T1000 (cell line): ENCODE data around the gene GRM3.
"Not testable (repeated sequence)": the region's sequence is repeated elsewhere in the genome, so short reads cannot be mapped to it uniquely, and the experiment has no call there.

Experiments
- DNase-seq: peaks from one replicate; lab custom pipeline; 2025; ENCODE audit warnings: mixed read lengths; lab: John Stamatoyannopoulos, UW

The GRM3 gene

GRCh38 chr7:86643561-86644281 lies at the start of gene GRM3:
GRM3 (plus strand) TSS chr7:86643909; CDS start chr7:86765146, 121,237 bp downstream.
- no peak for DNase-seq

DNA sequence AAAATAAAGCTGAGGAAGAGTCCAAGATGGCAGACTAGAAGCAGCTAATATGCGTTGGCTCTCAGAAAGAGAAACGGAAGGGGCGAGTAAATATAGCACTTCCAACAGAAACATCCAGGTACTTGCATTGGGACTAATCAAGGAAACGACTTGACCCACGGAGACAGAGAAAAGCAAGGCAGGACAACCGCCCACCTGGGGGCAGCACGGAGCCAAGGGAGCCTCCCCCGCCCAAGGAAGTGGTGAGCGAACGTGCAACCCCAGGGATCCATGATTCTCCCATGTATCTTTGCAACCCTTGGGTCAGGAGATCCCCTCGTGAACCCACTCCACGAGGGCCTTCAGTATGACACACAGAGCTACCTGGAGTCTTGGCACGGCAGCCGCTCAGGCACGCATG lies 45.4 kb upstream of the GRM3 start:
- no peak for DNase-seq

GRCh38 chr7:86598721-86599120 lies 45.0 kb upstream of the GRM3 start:
- DNase-seq: no peak

DNA sequence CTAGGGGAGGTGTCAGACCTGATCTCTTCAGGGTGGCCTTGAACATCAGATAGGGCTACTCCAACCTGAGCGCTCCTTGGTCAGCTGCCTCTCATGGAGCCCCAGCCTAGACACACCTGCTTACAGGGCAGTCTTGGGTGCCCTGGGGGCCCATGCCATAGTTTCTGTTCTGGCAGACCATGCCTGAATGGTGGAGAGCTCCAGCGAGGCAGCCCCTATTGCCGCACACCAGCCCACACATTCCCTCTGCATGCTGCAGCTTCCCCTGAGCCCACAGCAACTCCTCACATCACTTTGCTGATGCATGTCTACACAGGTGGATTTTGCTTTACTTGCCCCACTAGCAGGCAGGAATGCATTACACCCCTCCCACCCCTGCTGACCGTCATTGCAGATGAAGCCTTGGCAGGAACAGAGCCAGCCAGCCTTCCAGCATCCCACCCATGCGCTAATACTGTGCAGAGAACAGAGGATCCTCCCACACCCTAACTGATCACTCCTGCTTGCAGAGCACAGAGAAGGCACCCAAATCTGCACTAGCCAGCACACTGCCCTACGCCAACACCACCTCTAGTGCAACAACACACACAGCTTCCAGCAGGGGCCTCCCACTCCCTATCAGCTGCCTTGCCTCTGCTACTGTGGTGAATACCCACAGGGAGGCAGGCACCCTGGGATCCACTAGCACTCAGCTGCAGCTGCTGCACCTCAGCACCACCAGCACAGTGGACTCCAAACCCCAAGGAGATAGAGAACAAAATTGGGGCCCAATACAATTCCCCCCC lies 43.0 kb upstream of the GRM3 start:
- DNase-seq: no peak

DNA sequence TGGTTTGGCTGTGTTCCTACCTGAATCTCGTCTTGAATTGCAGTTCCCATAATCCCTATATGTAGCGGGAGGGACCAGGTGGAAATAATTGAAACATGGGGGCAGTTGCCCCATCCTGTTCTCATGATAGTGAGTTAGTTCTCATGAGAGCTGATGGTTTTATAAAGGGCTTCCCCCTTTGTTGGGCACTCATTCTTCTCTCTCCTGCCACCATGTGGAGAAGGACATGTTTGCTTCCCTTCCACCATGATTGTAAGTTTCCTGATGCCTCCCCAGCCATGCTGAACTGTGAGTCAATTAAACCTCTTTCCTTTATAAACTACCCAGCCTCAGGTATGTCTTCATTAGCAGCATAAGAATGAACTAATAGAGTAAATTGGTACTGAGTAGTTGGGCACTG lies 28.0 kb upstream of the GRM3 start:
- not testable (repeated sequence) for DNase-seq

- no peak for DNase-seq
Observed at GRCh38 chr7:86644282-86645224, 844 bp downstream of the GRM3 start.

GRCh38 chr7:86645225-86645608 lies 1.5 kb downstream of the GRM3 start:
- DNase-seq: no peak

DNA sequence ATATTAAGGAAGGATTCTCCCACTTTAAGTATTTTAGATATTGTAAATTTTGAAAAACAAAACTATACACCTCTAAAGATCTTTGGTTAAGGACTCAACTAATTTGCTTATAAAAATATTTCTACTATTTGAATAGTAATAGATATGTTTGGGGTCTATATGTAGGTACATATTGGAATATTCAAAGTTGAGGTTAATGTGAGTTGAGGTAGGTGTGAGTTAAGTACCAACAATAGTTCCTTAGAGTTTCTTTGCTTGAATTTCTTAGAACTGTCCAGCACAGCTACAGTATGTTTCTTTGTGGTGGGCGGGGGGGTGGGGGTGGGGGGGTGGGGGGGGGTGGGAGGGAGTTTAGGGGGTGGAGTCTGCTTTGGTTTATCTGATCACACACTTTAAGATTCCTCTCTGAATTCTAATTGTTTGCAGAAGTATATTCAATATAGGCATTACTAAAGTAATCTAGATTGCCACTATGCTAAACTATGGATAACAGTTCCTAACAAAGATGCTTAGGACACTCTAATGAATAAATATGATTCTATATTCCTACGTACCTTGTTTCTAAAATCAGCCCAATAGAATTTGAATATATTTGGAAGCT lies 2.1 kb downstream of the GRM3 start:
- no peak for DNase-seq

DNA sequence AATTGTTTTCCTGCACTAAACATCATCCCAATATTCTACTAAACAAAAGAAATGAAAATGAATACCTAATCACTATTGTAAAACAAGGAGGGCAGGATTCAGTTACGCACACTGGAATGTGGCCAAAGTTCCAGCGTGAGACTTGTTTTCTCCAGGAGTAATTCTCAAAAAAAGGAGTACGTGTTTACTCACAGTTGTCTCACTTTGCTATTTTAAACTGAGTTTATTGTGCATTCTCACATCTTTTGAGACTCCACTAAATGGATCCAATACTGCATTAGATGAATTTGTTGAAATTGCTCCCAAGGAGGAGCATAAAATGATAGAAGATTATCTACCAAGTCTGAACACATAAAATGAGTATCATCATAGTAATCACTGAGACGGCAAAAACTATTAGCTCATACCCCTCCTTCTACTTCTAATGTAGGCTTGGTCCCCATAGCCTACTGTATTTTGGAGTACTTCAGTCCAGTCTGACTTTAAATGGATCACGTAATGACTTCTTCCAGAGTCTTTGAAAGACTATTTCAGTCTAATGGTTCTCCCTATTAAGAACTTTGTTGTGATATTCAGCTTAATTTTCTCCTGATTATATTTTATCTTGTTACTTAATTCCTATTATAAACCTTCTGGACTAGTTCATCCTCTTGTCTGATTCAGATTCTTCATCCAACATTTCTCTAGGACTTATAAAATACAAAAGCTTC lies 3.8 kb downstream of the GRM3 start:
- no peak for DNase-seq

DNA sequence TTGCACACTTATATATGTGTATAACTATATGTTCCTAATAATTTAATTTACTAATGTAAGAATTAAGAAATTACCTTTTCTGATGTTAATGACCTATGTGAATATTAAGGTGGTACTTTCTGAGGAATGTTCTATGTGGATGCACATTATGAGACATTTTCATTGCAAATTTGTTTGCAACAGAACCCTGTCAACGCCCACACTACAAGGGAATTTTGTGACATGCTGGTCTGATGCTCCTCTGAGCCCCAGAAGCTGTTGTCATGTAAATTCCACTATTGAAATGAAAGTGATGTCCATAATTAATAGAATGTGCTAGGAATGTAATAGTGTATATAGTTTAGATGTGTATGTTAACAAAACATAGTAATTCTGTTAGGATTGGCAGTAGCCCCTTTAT lies 4.5 kb downstream of the GRM3 start:
- DNase-seq: no peak

DNA sequence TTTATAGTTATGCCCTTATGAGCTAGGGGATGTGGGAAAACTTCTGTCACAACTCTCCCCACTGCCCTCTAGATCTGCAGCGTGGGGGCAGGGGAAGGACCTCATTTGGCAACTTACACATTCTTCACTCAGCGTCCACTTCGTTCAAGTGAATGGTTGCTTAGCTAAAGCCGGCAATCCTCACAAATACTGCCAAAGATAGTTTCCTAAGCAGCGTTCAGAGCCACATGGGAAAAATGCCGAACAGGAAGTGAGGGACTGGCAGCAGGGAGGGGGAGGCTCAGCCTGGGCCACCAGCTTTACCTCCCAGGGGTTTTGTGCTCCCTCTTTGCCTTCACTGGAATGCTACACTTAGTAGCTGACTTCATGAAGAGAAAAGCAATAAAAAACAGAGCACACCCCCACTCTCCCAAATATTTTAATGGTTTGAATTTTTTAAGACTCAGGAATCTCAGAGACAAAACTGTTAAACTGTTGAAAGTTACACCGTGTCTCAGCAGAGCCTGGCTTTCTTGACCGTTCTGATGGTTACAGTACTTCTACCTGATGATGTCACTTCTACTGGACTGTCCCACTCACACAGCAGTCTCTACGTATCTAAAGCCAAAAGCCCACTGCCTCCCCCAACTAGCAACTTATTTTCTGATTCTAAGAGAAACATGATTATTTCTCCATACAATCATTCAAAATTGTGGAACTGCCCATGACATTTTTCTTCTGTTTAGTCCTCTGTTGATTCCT lies 10.4 kb downstream of the GRM3 start:
- no peak for DNase-seq

- DNase-seq: no peak
Observed at GRCh38 chr7:86657948-86658347, 14.2 kb downstream of the GRM3 start.

GRCh38 chr7:86660950-86661462 lies 17.3 kb downstream of the GRM3 start:
- no peak for DNase-seq

DNA sequence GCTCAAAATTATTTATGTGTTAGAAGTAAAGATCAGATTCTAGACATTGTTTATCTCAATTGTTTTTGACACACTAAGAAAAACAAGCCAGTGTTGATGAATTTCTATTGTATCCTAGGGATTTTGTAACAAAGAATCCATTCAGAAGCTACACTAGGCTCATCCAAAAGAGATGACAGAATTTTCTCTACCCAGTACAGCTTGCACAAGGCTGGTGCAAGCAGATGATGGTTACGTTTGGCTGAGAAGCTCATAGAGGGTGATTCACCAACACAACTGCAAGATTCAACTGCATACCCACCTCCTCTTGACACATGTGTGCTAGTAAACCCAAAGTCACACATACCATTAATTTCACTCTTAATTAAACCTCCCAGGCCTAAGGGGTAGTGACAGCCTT lies 20.8 kb downstream of the GRM3 start:
- DNase-seq: no peak

DNA sequence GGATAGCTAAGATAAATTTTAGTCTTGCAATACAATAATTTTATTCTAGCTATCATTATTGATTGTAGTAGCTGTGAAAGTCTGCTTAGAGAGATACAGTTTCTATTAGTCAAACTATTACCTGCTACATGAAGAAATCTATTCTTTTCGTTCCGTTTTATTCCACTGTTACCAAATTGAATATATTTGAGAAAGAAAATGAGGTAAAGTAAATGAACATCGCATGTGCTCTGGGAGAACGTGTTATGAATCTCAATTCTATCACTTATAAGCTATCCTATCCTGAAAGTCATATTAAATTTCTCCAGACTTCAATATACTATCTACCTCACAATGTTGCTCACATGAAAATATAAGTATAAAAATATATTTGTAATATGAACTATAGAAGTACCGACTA lies 21.3 kb downstream of the GRM3 start:
- no peak for DNase-seq

DNA sequence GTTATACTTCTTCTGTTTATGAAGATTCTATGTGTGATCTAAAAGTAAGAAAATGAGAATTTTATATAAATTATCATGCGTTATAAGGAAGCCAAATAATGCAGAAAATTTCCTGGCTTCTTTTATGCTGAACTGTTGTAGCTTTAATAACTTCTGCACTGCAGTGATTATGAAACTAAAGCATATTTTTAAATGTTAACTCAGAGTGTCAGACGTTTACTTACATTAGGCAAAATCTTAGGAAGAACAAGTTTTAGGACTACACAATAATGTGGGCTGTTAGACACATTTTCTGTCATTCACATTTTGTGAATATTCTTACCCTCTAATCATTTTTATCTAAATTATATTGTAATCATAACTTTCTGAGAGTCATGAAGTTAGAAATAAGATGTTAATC lies 22.0 kb downstream of the GRM3 start:
- DNase-seq: no peak

DNA sequence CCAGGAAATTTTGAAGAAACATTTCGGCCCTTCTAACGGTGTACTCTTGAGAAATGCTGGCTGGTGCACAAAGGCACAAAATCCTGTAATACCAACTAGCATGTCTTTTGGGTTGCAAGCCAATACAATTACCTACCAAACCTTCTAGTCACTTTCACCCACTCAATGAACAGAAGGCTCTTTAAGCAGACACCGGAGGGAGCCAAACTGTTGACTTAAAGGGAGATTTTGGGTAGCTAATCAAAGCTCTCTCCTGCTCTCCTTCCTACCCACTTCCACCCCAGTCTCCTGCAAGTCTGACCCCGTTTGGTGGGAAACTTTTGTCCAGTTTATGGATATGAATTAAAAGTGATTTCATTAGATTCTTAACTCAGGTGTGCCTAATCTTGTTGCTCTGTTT lies 24.0 kb downstream of the GRM3 start:
- no peak for DNase-seq

DNA sequence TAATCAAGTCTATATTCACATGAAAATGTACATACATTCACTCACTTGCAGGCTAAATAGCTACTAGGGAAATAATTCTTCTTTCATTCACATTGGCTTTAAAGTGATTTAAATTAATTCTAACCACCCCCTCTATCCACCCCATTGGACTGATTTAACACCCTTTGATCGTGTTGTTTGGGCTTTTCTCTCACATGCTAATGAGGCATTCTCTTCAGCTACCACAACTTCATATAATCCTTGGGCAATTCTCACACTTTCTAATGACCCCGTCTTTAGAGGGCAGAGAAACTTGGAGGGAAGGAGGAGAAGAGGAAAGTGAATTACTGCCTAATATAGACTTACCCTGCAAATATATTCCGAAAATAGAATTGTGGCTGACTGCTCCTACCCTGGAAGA lies 24.6 kb downstream of the GRM3 start:
- DNase-seq: no peak

- no peak for DNase-seq
Observed at GRCh38 chr7:86687831-86688230, 44.1 kb downstream of the GRM3 start.

DNA sequence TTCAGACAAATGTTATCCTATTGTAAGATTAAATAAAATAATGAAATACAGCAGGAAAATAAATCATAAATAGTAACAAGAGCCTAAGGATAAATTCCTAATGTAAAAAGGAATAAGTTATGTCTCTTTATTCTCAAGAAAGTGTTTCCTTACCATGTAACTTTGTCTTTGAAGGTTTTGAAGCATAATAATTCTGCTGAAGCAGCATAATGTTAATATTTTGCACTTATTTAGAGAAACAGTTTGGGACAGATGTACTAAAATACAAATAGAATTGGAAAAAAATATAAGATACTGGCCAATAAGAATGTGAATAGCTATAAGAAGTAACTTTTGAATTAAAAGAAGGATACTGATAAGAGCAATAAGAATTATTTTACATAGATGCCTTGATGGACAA lies 45.7 kb downstream of the GRM3 start:
- no peak for DNase-seq
